NCI-H1105 (cell line): ENCODE data around the gene CTNNAL1.
"Not testable (repeated sequence)": the region's sequence is repeated elsewhere in the genome, so short reads cannot be mapped to it uniquely, and the experiment has no call there.

Experiments used
- DNase-seq: peaks from one replicate; lab custom pipeline; 2025; lab: John Stamatoyannopoulos, UW

The CTNNAL1 gene

DNA sequence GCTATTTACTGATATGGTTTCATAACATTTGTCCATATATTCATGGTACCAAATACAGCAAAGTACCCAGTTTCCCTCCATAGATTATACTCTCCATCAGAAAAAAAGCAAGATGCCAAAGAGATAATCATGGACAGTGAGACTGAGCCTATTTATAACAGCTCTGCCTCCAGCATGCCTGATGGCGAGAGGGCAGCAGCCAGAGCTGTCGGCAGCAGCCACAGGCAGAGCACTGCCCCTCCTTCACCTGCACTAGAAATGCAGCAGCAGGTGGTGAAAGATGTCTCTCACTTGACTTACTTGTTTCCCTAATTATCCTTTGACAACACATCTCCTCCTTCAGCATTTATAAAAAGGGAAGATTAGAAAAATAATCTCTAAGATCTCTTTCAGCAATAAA is 32.4 kb downstream of the CTNNAL1 start:
- DNase-seq: no peak

DNA sequence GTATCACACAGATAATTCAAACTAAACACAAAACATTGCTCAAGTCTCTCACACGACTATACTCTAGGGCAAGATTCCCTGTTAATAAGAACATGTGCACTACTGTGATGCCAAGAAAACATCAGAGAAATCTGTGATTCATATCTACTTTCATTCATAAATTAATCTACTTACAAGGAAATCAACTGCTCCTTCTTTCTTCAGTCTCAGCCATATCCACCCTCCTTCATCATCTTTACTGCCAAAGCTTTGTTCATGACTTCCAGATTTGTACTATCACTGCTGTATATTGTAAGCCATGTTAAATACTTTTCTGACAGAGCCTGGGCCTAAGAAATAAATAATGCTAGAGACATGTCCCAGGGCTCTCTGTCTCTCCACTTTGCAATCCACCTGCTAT is 35.1 kb downstream of the CTNNAL1 start:
- DNase-seq: no peak

DNA sequence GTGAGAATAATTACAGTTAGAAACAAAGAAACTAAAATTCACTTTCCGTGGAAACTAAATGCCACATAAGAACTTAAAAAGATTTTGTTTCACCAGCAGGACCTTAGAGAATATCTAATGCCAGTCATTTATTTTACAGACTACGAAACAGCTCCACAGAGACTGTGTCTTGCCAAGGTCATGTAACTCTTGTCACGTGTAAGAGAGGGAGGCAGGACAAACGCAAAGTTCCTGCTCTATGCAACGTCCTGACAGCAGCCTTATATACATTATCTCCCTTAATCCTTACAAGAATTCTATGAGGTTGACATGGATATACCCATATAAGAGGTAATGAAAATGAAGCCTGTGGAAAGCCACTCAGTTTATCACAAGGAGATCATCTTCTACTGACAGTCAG is 39.4 kb downstream of the CTNNAL1 start:
- DNase-seq: no peak

DNA sequence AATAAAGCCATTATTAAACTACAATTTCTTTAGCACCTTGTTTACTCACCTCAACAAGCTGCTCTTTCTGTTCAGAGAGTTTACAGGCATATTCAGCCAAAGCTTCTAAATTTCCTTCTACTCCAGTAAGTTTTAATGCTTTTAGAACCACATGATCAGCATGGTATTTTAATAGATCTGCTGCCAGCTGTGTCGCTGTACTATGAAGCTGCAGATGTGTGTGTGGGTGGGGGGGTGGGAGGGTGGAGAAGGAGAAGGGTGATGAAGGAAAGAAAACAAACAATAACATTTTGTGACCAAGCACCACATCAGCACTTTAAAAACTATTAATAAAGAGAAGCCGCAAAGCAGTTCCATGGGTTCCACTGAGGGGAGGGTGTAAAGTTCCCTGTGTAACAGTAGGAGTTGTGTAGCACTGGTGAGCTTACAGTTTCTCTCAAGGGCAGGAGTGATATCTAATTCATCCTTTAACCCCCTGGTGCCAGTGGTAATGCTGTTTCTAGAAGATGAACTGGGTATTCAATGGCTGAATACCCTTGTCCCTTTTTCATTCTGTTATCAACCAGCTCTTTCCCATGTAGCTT is 40.6 kb downstream of the CTNNAL1 start:
- no peak for DNase-seq

DNA sequence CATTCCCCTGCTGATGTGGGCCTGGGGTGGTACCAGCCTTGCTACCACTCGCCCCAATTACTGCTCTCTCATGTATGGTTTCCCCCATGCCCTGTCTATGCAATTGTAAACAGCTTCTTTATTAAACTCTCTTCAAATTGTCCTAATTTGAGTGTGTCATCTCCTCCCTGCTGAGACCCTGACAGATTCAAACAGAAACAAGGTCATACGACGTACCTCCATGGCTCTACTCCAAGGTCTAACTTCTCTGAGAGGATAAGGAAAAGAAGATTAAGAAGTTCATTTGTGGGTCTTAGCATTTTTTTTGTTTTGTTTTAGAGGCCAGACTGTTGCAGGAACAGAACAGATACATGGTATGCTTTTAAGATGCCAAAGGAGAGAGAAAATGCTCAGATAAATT is 41.1 kb downstream of the CTNNAL1 start:
- no peak for DNase-seq

DNA sequence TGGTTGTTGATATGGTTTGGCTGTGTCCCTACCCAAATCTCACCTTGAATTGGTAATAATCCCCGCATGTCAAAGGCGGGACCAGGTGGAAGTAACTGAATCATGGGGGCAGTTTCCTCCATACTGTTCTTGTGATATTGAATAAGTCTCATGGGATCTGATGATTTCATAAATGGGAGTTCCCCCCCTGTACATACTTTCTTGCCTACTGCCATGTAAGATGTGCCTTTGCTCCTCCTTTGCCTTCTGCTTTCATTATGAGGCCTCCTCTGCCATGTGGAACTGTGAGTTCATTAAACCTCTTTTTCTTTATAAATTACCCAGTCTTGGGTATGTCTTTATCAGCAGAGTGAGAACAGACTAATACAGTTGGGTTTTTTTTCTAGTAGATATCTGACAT is 41.9 kb downstream of the CTNNAL1 start:
- not testable (repeated sequence) for DNase-seq

DNA sequence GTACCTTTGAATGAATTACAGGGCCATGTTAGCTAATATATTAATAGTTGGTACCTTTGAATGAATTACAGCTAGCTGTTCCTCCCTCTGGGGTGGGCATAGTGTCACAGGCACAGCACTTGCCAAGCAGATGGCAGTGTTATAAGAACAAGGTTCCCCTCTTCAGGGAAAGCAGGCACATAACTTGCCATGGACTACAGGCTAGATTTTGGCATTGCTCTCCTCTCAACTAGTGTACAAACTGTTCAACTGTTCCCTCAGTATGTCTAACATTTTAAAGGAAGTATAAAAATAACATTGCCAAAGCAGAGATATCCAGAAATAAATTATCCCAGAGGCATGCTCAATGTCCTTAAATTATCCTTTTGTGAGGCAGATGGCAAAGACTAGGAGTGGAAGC is 45.4 kb downstream of the CTNNAL1 start:
- no peak for DNase-seq

DNA sequence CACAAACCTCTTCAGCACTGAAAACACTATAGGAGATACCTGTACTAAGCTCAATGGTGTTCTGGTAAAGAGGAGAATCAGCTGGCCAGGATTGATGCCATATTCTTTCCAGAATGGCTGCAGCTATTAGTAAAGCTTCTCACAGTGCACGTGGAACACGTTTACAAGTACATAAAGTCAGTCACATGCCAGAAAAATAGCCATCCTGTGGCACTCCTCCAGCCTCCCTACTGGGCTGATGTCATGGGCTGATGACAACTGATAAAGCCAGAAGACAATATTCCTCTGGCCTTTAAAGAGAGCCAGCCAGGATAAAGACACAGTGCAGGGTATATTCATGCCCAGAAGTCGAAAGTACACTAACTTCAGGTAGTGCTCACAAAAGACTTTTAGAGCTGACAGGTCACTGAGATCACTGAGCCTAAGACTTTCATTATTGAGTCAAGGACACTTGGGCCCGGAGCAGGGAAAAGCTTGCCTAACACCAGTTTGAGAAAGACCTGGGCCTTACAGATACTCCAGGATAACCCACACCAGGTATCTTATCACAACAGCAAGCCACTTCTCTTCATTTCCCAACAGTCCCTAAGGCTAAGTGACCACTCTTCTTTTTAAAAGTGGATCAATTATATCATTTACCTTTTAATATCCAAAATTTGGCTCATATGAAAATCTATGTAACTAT is 49.7 kb downstream of the CTNNAL1 start:
- no peak for DNase-seq

DNA sequence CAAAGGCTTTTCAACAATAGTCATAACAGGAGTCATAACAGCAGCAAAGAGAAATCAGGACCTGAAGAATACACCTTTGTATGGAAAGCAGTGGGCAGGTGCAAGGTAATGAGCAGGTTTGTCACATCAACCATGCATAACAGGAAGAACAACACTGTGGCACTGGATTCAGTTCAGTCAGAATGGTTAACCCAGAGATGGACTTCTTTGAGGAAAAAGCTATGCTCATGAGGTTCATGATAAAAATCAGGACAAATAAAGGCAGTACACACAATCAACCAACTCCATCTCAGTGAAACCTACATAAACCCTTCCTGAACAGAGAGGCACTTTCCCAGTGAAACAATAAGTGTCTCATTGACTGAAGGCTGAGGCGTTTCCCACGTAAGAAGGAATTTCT is 52.1 kb downstream of the CTNNAL1 start:
- DNase-seq: no peak

DNA sequence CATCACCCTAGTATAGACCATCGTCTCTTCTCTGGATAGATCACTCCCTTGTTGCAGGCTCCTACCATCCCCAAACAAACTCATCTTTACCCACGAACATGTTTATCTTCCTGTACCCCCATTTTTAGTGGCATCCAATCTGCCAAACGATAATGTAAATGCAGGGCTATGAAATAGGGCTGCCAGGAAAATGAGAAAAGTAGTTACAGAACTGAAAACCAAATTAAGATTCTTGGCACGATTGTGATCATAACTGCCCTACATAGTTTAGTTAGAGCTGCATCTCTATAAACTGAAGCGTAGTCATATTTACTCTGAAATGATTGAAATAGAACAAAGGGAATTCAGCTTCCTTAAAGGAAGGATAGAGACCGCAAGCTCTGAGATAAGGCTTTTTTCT is 53.0 kb downstream of the CTNNAL1 start:
- no peak for DNase-seq

DNA sequence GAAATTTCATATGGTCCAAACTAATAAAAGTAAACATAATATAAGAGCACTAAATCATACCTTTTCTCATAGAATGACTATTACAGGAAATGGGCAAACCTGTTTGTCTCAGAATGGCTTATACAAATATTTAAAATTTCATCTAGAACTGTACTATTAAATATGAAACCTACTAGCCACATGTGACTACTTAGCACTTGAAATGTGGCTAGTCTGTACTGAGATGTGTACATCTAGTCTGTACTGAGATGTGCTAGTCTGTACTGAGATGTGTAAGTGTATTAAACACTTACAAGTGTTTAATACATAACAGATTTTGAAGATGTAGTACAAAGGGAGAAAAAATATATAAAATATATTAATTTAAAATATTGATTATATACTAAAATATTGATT is 56.7 kb downstream of the CTNNAL1 start:
- no peak for DNase-seq

DNA sequence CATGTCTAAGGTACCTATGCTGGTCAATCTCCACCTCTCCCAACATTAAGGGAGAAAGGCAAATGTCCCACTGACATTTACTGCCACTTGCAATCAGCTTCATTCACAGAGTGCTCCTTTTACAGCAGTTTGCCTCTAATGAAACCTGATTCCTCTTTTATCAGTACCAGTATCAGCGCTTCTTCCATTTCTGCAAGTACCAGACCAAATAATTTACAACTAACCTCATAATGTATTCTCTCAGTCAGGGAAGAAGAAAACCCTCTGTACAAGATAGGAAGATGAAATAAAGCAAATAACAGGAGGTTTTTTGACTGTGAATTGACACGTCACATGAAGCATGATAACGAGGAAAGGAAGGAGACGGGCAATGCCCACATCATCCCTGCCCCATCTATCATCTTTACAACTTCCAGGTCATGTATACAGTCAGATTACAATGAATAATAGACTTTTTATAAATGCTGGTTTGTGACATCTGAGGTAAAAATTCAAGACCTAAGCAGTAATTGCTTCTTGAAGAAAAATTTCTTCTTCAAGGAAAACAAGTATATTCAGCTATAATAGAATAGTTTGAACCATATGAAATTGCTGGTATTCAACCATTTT is 57.2 kb downstream of the CTNNAL1 start:
- no peak for DNase-seq

DNA sequence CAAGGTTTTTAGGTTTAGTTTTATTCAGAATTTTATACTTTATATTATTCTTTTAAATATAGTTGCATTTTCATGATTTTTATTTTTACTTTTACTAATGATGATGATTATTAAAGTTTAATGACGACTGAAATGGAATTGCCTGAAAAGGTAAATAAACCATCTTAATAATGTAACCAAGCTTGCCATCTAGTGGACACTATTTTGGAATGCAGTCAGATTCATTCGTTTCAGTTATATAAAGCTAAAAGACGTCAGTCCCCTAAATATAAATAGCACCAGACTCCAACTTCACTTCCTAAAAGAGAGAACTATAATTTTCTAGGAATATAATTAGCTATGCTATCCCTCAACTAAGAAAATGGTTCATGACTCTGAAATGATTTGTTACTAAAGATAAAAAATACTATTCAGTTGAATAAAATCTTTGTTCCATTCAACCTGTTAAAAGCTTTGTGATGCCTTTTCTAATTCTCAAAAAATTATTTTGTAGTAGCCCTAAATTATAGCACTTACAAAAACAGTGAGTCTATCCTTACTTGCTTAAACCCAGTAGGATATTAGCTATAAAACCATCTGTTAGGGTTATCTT is 59.2 kb downstream of the CTNNAL1 start:
- DNase-seq: peak; percentile 25

DNA sequence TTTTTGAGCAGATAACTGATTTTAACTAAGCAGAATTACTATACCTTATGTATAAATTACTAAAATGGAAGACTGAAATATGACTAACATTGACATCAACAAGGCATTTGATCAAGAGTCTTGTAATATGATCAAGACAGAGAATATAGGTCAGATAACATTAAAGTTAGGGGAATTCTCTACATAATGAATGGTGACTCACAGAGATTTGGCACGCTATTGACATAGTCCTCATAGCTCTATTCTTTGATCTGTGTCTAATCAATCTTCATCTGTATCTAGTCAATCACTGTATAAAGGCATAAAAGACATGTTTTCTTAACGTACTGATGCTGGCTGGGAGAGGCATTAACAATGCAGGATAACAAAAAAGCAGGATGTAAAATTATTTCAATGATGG is 61.7 kb downstream of the CTNNAL1 start:
- no peak for DNase-seq

DNA sequence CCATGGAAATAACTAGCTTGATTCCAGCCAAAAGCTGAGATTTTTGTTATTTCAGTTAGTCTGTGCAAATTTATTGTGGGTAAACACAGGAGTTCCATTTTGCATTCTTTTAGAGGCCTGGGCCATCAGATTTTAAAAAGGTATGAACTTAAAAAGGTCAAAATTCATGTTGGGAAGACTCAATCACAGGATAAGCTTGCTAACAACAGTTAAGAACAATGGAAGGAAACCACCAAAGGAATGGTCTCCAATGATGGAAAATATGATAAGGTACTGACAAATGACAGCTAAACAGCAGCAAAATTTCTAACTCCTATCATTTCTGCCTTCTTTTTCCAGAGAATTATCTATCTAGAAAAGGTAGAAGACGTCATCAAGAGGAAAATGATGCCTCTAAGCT is 63.1 kb downstream of the CTNNAL1 start:
- DNase-seq: no peak

DNA sequence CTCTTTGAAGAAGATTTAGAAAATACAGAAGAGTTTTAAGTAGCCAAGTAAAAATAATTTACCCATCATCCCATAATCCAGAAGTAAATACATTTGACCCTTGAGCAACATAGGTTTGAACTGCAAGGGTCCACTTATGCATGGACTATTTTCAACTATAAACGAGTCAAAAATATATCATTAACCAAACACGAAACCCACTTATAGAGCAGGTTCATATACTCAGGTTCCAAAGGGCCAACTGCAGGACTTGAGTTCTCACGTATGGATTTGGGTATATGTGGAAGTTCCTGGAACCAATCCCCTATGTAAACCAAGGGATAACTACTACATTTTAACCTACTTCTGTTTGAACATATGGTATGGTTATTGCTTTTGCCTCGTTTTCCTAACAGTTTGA is 73.3 kb downstream of the CTNNAL1 start:
- no peak for DNase-seq

DNA sequence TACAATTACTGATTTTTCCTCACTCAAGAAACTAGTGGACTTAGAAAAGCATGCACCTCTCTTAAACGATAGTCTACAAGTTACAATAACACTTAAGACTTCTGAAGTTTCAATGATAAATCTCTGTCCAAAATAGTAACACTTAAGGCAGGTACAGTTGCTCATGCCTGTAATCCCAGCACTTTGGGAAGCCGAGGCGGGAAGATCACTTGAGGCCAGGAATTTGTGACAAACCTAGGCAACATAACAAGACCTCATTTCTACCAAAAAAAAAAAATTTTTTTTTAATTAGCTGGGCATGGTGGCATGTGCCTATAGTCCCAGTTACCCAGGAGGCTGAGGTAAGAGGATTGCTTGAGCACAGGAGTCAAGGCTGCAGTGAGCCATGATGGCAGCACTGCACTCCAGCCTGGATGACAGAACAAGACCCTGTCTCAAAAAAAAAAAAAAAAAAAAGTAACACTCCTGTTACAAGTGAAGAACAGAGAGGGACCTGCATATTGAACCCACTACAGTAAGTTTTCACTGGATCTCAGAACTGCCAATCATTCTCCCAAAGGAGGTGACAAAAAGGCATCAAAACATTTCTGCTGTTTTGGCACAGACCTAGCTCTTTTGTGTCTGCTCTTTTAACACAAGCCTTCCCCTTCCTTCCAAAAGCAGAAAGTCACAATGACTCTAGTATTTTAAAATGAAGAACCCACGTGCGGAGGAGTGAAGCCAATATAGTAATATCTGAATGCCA is 75.6 kb downstream of the CTNNAL1 start:
- no peak for DNase-seq

DNA sequence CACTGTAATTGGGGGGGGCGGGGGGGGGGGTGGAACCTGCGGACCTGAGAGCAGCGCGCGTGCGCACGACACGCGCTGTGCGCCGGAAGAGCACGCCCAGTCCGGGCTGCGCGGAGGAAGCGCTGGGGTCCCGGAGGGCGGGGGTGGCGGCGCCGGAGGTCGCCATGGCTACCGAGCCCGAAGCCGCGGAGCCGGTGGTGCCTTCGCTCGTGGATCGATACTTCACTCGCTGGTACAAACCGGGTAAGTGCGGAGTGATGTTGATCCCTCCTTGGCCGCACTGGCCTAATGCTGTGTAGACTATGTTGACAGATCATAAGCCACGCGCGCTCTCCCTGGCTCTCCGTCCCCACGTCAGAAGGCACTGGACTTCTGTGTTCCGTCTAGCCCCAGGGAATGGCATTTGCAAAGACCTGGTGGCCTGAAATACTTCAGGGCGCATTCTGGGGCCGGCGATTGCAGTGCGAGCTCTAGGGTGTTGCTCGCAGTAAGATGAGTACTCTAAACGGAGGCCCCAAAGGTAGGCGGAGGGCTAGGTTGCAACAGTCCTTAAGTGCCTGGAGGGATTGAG is 78.9 kb downstream of the CTNNAL1 start, which contains the start of gene ABITRAM:
TSS of gene ABITRAM (plus strand) at position 78 of the 571 bp plus-strand sequence. CDS start at position 165, 87 bp downstream.
- peak; percentile 83 for DNase-seq

DNA sequence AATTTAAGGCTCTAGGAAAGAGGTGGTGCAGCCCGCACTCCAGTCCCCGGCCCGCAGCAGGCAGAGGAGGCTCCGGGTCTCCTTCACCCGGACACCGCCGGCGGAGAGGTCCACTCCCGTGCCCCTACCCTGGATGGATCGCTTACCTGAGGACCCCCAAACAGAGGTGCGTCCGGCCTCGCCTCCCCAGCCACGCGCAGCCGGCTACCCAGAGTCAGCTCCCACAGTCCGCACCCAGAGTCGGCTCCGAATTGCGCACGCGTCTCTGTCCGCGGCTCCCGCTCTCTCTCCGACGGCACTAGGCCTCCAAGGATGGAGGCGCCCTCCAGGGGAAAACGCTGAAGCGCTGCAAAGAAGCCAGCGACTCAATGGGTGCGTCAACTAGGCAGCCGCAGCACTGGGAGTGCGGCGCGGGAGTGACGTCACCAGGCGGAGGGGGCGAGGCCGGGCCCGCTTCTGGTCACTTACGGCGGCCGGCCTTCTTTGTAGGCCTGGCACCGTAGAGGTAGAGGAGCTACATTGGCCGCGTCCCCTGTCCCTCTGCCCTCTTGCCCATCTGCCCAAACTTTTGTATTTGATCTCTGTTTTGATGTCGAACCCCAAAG is 79.5 kb downstream of the CTNNAL1 start, which contains the start of gene ELP1:
TSS of gene ELP1 (minus strand) at position 407 of the 605 bp plus-strand sequence. CDS start 2,978 bp downstream, outside the sequence.
- peak; percentile 89 for DNase-seq

DNA sequence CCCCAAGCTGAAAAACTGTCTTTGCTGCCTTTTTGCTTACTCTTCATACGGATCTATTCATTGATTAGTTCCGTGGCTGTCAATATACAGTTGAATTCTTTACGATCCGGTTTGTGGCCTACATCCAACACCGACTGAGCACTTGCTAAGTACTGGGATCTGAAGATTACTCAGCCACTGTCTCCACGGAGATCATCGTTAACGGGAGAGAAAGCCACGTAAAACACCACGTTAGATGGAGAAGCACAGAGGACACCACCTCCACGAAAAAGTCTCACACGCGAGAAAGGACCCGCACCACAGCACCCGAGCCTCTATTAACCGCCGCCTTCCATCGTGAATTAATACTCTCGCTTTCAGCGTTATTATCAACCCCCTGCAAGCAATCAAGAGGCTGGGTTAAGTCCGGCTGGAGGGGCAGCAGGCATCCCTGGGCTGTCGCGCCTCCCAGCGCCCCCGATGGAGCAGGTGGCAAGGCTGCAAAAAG is 80.0 kb downstream of the CTNNAL1 start:
- peak; percentile 41 for DNase-seq

DNA sequence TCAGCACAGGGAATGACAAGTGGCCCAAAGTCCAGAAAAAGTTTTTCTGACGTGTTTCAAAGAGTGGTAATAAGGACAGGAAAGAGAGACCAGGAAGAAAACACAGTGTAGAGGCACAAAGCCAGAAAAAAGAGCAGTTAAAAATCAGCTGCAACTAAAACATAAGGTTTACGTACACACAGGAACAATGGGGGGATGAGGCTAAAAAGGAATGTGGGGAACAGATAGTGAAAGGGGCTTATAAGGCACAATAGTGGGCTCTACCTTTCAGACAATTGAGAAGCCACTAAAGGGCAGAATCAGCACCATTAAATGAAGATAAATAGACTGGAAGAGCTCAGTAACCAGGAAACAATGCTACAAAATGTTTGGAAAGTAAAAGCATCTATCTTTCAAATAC is 84.9 kb downstream of the CTNNAL1 start:
- DNase-seq: no peak
